Caco-2 (cell line): ENCODE measurements around the gene A4GALT. TPM values are rescaled to one million over a fixed set of nuclear protein-coding genes. Genes with fewer than 3 reads are reported as not detected.
A peak's percentile ranks its signal among the peaks of the same experiment; 100 is the strongest.
"Not testable (repeated sequence)": the region's sequence is repeated elsewhere in the genome, so short reads cannot be mapped to it uniquely, and the experiment has no call there.

Experiments used
- BruUV-seq: library from RNA; stranded (reverse); fragments of 400-500 nt; replicated peaks from 2 replicates; lab custom pipeline; 2021; lab: Mats Ljungman, UMichigan
- CTCF ChIA-PET: fragments of 300-600 bp; sonication (Branson Sonifier 250); formaldehyde crosslinking; loops from one replicate; lab custom pipeline; 2022; ENCODE audit warnings: antibody characterized with exemption; lab: Charles Lee
- POLR2A ChIA-PET: fragments of 300-600 bp; sonication (Branson Sonifier 250); formaldehyde crosslinking; loops from one replicate; lab custom pipeline; 2022; ENCODE audit warnings: antibody characterized with exemption; lab: Charles Lee
- DNase-seq, 2 experiments: peaks; one replicate each; pipeline versions ENCODE4 v3.0.0 to v3.0.0-alpha.2; 2020 to 2022
- H3K27me3 ChIP-seq: replicated peaks from 2 replicates; pipeline ENCODE4 v1.6.0; 2011; ENCODE audit warnings: low read length; ENCODE audit not compliant: control insufficient read depth, insufficient read depth
- H3K36me3 ChIP-seq: 2 replicates; pipeline ENCODE4 v1.5.1; 2011; ENCODE audit warnings: low read length; ENCODE audit not compliant: control insufficient read depth, insufficient read depth
- H3K4me1 ChIP-seq: fragments of 250-450 bp; sonication (Bioruptor Pico); 2 replicates; pipeline ENCODE4 v1.5.1; 2020; ENCODE audit warnings: mild to moderate bottlenecking
- H3K4me3 ChIP-seq: 2 replicates; pipeline ENCODE4 v1.5.1; 2011; ENCODE audit warnings: low read depth, mild to moderate bottlenecking, control low read depth, low read length
- H3K9me3 ChIP-seq: fragments of 250-450 bp; sonication (Bioruptor Pico); 2 replicates; pipeline ENCODE4 v1.5.1; 2020; ENCODE audit warnings: mild to moderate bottlenecking, moderate library complexity
- H3K27ac Mint-ChIP-seq: one replicate; pipeline ENCODE4 v1.8.0; 2022; ENCODE audit warnings: mixed read lengths; ENCODE audit not compliant: unreplicated experiment
- H3K27me3 Mint-ChIP-seq: one replicate; pipeline ENCODE4 v1.8.0; 2022; ENCODE audit warnings: mixed read lengths; ENCODE audit not compliant: insufficient read depth, unreplicated experiment
- H3K36me3 Mint-ChIP-seq: one replicate; pipeline ENCODE4 v1.8.0; 2022; ENCODE audit warnings: mild to moderate bottlenecking, mixed read lengths; ENCODE audit not compliant: insufficient read depth, unreplicated experiment
- H3K4me1 Mint-ChIP-seq: one replicate; pipeline ENCODE4 v1.8.0; 2022; ENCODE audit warnings: low read depth, mixed read lengths; ENCODE audit not compliant: unreplicated experiment
- H3K4me3 Mint-ChIP-seq: one replicate; pipeline ENCODE4 v1.8.0; 2022; ENCODE audit warnings: mild to moderate bottlenecking, moderate library complexity, mixed read lengths; ENCODE audit not compliant: unreplicated experiment
- H3K9me3 Mint-ChIP-seq: one replicate; pipeline ENCODE4 v1.8.0; 2022; ENCODE audit warnings: mixed read lengths; ENCODE audit not compliant: unreplicated experiment
- intact Hi-C: fragments of 100-400 bp; cut with micrococcal nuclease; formaldehyde crosslinking; loops from one replicate; pipeline ENCODE4 v1.10.0; 2022; ENCODE audit not compliant: unreplicated experiment
- total RNA-seq: library from RNA; stranded (reverse); gene quantifications from 2 replicates; pipeline ENCODE4 v1.2.3, GENCODE V29; 2022
- TF ChIP-seq, protein P1 (sequence below), 2 experiments: fragments of 200-600 bp in 1 of 2; IDR thresholded peaks; 1 replicate in 1 of 2; 2 replicates in 1 of 2; pipeline versions ENCODE4 v1.5.1 to v1.8.0; 2011 to 2022; ENCODE audit warnings: antibody characterized with exemption in 1 of 2, control low read depth in 1 of 2, inconsistent platforms in 1 of 2, low read depth in 1 of 2, low read length in 1 of 2, mild to moderate bottlenecking in 1 of 2, moderate library complexity in 1 of 2; ENCODE audit not compliant: insufficient read depth in 1 of 2, severe bottlenecking in 1 of 2, unreplicated experiment in 1 of 2

A4GALT gene
- total RNA-seq, 1 experiment from 2014 or later: 16.2 TPM

- ChIA-PET CTCF (interaction anchor here (0.6 kb wide), 1 partner anchor 337 kb away, joined by 4 read pairs; no protein-coding TSS in a partner anchor), POLR2A (interaction anchor here (0.5 kb wide), 1 partner anchor 23 kb away, joined by 4 read pairs; no protein-coding TSS in a partner anchor)
- BruUV-seq: no TSS peak
- no peaks in the 10 kb centered on the region for H3K36me3 Mint-ChIP-seq
- intact Hi-C loops: no loop called here
- no peak overlapping the region for H3K4me3 ChIP-seq
- TF ChIP-seq, protein P1, sequence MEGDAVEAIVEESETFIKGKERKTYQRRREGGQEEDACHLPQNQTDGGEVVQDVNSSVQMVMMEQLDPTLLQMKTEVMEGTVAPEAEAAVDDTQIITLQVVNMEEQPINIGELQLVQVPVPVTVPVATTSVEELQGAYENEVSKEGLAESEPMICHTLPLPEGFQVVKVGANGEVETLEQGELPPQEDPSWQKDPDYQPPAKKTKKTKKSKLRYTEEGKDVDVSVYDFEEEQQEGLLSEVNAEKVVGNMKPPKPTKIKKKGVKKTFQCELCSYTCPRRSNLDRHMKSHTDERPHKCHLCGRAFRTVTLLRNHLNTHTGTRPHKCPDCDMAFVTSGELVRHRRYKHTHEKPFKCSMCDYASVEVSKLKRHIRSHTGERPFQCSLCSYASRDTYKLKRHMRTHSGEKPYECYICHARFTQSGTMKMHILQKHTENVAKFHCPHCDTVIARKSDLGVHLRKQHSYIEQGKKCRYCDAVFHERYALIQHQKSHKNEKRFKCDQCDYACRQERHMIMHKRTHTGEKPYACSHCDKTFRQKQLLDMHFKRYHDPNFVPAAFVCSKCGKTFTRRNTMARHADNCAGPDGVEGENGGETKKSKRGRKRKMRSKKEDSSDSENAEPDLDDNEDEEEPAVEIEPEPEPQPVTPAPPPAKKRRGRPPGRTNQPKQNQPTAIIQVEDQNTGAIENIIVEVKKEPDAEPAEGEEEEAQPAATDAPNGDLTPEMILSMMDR (IDR thresholded peaks at IDR 0.05; ENCODE audit: insufficient read depth in 1 of 2, low read depth in 1 of 2, low read length in 1 of 2, severe bottlenecking in 1 of 2, unreplicated experiment in 1 of 2): no peak
- DNase-seq: peak; percentile 42 to 69
- peaks cover 5% of the 10 kb centered on the region; the same call in 1 of the 2 replicates for H3K4me1 ChIP-seq
- no peaks in the 10 kb centered on the region for H3K27me3 ChIP-seq
- H3K36me3 ChIP-seq: no peaks in the 10 kb centered on the region
- no peaks in the 10 kb centered on the region for H3K4me1 Mint-ChIP-seq
- H3K9me3 ChIP-seq: no peaks in the 10 kb centered on the region
- H3K27ac Mint-ChIP-seq: no peak overlapping the region
- H3K9me3 Mint-ChIP-seq: no peaks in the 10 kb centered on the region
- H3K27me3 Mint-ChIP-seq: no peaks in the 10 kb centered on the region
- H3K4me3 Mint-ChIP-seq: no peak overlapping the region
Observed at GRCh38 chr22:42754658-42755057, 34.0 kb upstream of the A4GALT start.

GRCh38 chr22:42752912-42753311 lies 32.2 kb upstream of the A4GALT start:
- Mint-ChIP-seq H3K9me3 (no peaks in the 10 kb centered on the region), H3K4me3 (no peak overlapping the region), H3K36me3 (no peaks in the 10 kb centered on the region), H3K27ac (no peak overlapping the region), H3K27me3 (no peaks in the 10 kb centered on the region), H3K4me1 (no peaks in the 10 kb centered on the region)
- TF ChIP-seq, protein P1 (IDR thresholded peaks at IDR 0.05; ENCODE audit: insufficient read depth in 1 of 2, low read depth in 1 of 2, low read length in 1 of 2, severe bottlenecking in 1 of 2, unreplicated experiment in 1 of 2): no peak
- no peaks in the 10 kb centered on the region for H3K9me3 ChIP-seq
- intact Hi-C loops: no loop called here
- POLR2A ChIA-PET: no interaction called here
- peaks cover 5% of the 10 kb centered on the region; the same call in 1 of the 2 replicates for H3K4me1 ChIP-seq
- no peaks in the 10 kb centered on the region for H3K27me3 ChIP-seq
- CTCF ChIA-PET: interaction anchor here (0.7 kb wide), 1 partner anchor 55 kb away, joined by 5 read pairs; no protein-coding TSS in a partner anchor
- no peak for DNase-seq
- no TSS peak for BruUV-seq
- no peak overlapping the region for H3K4me3 ChIP-seq
- H3K36me3 ChIP-seq: no peaks in the 10 kb centered on the region

DNA sequence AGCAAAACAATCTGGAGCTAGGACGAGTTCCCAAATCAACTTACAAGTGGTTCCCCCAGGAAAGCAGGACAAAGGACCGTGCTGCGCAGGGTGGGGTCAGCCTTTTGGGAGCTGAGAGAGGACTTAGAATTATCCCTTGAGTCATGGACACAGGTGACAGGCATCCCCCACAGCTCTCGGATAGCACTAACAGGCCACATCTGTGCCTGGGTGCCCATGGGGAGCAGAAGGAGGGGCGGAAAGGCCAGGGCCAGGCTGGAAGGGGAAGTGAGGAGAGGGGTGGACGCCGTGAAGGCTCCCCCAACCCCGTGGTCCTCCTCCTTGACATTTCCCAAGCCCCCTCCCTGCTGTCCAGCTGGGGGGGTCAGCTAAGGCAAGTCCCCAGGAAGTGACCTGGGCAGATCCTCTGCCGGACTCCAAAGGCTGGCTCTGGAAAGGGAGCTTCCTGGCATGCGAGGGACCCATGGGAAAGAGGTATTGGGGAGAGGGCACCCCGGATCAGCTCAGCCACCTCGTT lies 31.6 kb upstream of the A4GALT start:
- no peaks in the 10 kb centered on the region for H3K9me3 Mint-ChIP-seq
- ChIA-PET POLR2A (no interaction called here), CTCF (no interaction called here)
- no peak overlapping the region for H3K4me3 ChIP-seq
- intact Hi-C loops: no loop called here
- no peaks in the 10 kb centered on the region for H3K27me3 Mint-ChIP-seq
- no peaks in the 10 kb centered on the region for H3K36me3 Mint-ChIP-seq
- H3K27me3 ChIP-seq: no peaks in the 10 kb centered on the region
- H3K4me3 Mint-ChIP-seq: no peak overlapping the region
- no TSS peak for BruUV-seq
- TF ChIP-seq, protein P1 (IDR thresholded peaks at IDR 0.05; ENCODE audit: insufficient read depth in 1 of 2, low read depth in 1 of 2, low read length in 1 of 2, severe bottlenecking in 1 of 2, unreplicated experiment in 1 of 2): no peak
- H3K4me1 Mint-ChIP-seq: no peaks in the 10 kb centered on the region
- no peak for DNase-seq
- no peaks in the 10 kb centered on the region for H3K9me3 ChIP-seq
- H3K27ac Mint-ChIP-seq: no peak overlapping the region
- H3K4me1 ChIP-seq: peaks cover 5% of the 10 kb centered on the region; the same call in 1 of the 2 replicates
- no peaks in the 10 kb centered on the region for H3K36me3 ChIP-seq

- BruUV-seq, H3K27ac Mint-ChIP-seq, H3K9me3 ChIP-seq, POLR2A ChIA-PET, H3K9me3 Mint-ChIP-seq, H3K4me3 ChIP-seq, H3K36me3 Mint-ChIP-seq, CTCF ChIA-PET, H3K4me1 ChIP-seq, H3K4me3 Mint-ChIP-seq, DNase-seq, H3K36me3 ChIP-seq, H3K27me3 ChIP-seq, intact Hi-C loops, H3K4me1 Mint-ChIP-seq, H3K27me3 Mint-ChIP-seq: not testable (repeated sequence)
Observed at GRCh38 chr22:42750421-42750820, 29.8 kb upstream of the A4GALT start.
